Endothelial cell of umbilical vein (primary cell): ENCODE results near the gene MYO5B. TPM values are rescaled to one million over a fixed set of nuclear protein-coding genes. Genes with fewer than 3 reads are reported as not detected.

Experiments used
- BruUV-seq: library from RNA; stranded (reverse); fragments of 400-500 nt; replicated peaks from 2 replicates; lab custom pipeline; 2021; lab: Mats Ljungman, UMichigan
- CTCF ChIA-PET: fragments of 300-600, 350-600 bp; sonication (Branson Sonifier 250); formaldehyde crosslinking; loops from one replicate; lab custom pipeline; 2021; ENCODE audit warnings: antibody characterized with exemption, inconsistent platforms; lab: Charles Lee
- POLR2A ChIA-PET: fragments of 300-600, 350-600 bp; sonication (Branson Sonifier 250); formaldehyde crosslinking; loops from one replicate; lab custom pipeline; 2021; ENCODE audit warnings: antibody characterized with exemption, inconsistent platforms; lab: Charles Lee
- DNase-seq: peaks from one replicate; pipeline ENCODE4 v3.0.0-alpha.2; 2011; ENCODE audit warnings: low read depth, low spot score
- FAIRE-seq: peaks from 2 replicates; lab custom pipeline; 2011; peaks lifted over from hg19 to GRCh38; lab: Jason Lieb, UNC
- H2AFZ ChIP-seq: 2 replicates; pipeline ENCODE4 v1.6.0; 2012; ENCODE audit warnings: low read depth, low read length, control low read depth, inconsistent platforms
- H3K27ac ChIP-seq: 2 replicates; pipeline ENCODE4 v1.5.1; 2011; ENCODE audit warnings: low read depth, mild to moderate bottlenecking, control low read depth, low read length, moderate library complexity; ENCODE audit not compliant: insufficient read depth
- H3K27me3 ChIP-seq, 2 experiments: 2 replicates each; pipeline versions ENCODE4 v1.6.0 to v1.6.1; 2011; ENCODE audit warnings: low read length in 2 of 2, mixed read lengths in 1 of 2; ENCODE audit not compliant: control insufficient read depth in 2 of 2, insufficient read depth in 2 of 2
- H3K36me3 ChIP-seq, 2 experiments: 2 replicates in 1 of 2; 3 replicates in 1 of 2; pipeline ENCODE4 v1.5.1; 2011; ENCODE audit warnings: low read length in 2 of 2, mild to moderate bottlenecking in 1 of 2, moderate library complexity in 1 of 2; ENCODE audit not compliant: control insufficient read depth in 2 of 2, insufficient read depth in 2 of 2; ENCODE audit errors: extremely low read depth in 1 of 2
- H3K4me1 ChIP-seq: 3 replicates; pipeline ENCODE4 v1.5.1; 2011; ENCODE audit warnings: mild to moderate bottlenecking, low read length; ENCODE audit not compliant: control insufficient read depth, insufficient read depth; ENCODE audit errors: extremely low read depth
- H3K4me2 ChIP-seq: 2 replicates; pipeline ENCODE4 v1.6.1; 2011; ENCODE audit warnings: low read length, control low read depth, mixed read lengths; ENCODE audit not compliant: insufficient read depth
- H3K4me3 ChIP-seq, 3 experiments: fragments of 200-600 bp in 1 of 3; sonication (generic), shearing (Covaris generic) in 1 of 3; replicated peaks in 1 of 3; 2 replicates each; pipeline ENCODE4 v1.5.1; 2011 to 2016; ENCODE audit warnings: control low read depth in 3 of 3, low read length in 3 of 3, mild to moderate bottlenecking in 2 of 3, inconsistent platforms in 1 of 3, low read depth in 1 of 3, moderate library complexity in 1 of 3; ENCODE audit not compliant: insufficient read depth in 1 of 3
- H3K79me2 ChIP-seq: 2 replicates; pipeline ENCODE4 v1.6.0; 2012; ENCODE audit warnings: low read length, inconsistent platforms; ENCODE audit not compliant: control insufficient read depth, insufficient read depth
- H3K9ac ChIP-seq: replicated peaks from 2 replicates; pipeline ENCODE3; 2011; ENCODE audit warnings: low read length, control low read depth; ENCODE audit not compliant: insufficient read depth; ENCODE audit errors: extremely low read depth
- H3K9me1 ChIP-seq: replicated peaks from 3 replicates; pipeline ENCODE4 v1.6.0; 2011; ENCODE audit warnings: mild to moderate bottlenecking, low read length; ENCODE audit not compliant: control insufficient read depth, insufficient read depth; ENCODE audit errors: extremely low read depth
- H3K9me3 ChIP-seq: replicated peaks from 2 replicates; pipeline ENCODE4 v1.5.1; 2012; ENCODE audit warnings: low read length, inconsistent platforms; ENCODE audit not compliant: control insufficient read depth, insufficient read depth
- H4K20me1 ChIP-seq: replicated peaks from 2 replicates; pipeline ENCODE3; 2011; ENCODE audit warnings: mild to moderate bottlenecking, low read length; ENCODE audit not compliant: control insufficient read depth, insufficient read depth; ENCODE audit errors: extremely low read depth
- EZH2 ChIP-seq: IDR thresholded peaks from 2 replicates; pipeline ENCODE4 v1.6.1; 2012; ENCODE audit warnings: borderline replicate concordance, low read depth, mild to moderate bottlenecking, moderate library complexity, low read length, inconsistent platforms; ENCODE audit not compliant: severe bottlenecking
- FOS ChIP-seq: IDR thresholded peaks from 2 replicates; pipeline ENCODE4 v1.6.1; 2011; ENCODE audit warnings: mild to moderate bottlenecking, low read length, moderate library complexity, borderline replicate concordance; ENCODE audit not compliant: insufficient read depth
- GATA2 ChIP-seq: IDR thresholded peaks from 2 replicates; pipeline ENCODE4 v1.7.0; 2011; ENCODE audit warnings: low read depth, mild to moderate bottlenecking, moderate library complexity, mixed read lengths, low read length; ENCODE audit not compliant: insufficient read length, insufficient read depth
- JUN ChIP-seq: IDR thresholded peaks from 2 replicates; pipeline ENCODE4 v1.6.1; 2011; ENCODE audit warnings: borderline replicate concordance, low read depth; ENCODE audit not compliant: insufficient read length, insufficient read depth
- MYC ChIP-seq: IDR thresholded peaks from one replicate; pipeline ENCODE4 v1.6.1; 2011; ENCODE audit warnings: mild to moderate bottlenecking, low read depth, low read length
- POLR2A ChIP-seq: IDR thresholded peaks from 2 replicates; pipeline ENCODE4 v1.6.1; 2012; ENCODE audit warnings: low read depth, mild to moderate bottlenecking, control low read depth, low read length
- POLR2AphosphoS5 ChIP-seq: IDR thresholded peaks from 2 replicates; pipeline ENCODE4 v1.6.1; 2012; ENCODE audit warnings: low read depth, mild to moderate bottlenecking, control low read depth, low read length, moderate library complexity; ENCODE audit not compliant: insufficient read depth
- dilution Hi-C: fragments of 300-500 bp; cut with MboI; formaldehyde crosslinking; loops from one replicate; pipeline ENCODE4 v1.15.0; 2019; ENCODE audit warnings: low sequenced_read_pairs; ENCODE audit not compliant: extremely low pct_ligation_motif_present
- intact Hi-C: fragments of 100-400 bp; cut with micrococcal nuclease; formaldehyde crosslinking; loops from one replicate; pipeline ENCODE4 v1.10.0; 2022
- polyA plus RNA-seq, 4 experiments: library from polyadenylated mRNA; depleted of rRNA in 3 of 4; stranded (reverse) in 3 of 4; unstranded in 1 of 4; fragments of >200 nt; gene quantifications; 2 replicates each; pipeline versions ENCODE4 v1.2.1 to v1.2.3, GENCODE V29; 2011 to 2012; ENCODE audit warnings: missing spikeins in 1 of 4
- total RNA-seq: library from RNA; stranded (reverse); gene quantifications from 2 replicates; pipeline ENCODE4 v1.2.3, GENCODE V29; 2021
- TF ChIP-seq, protein P1 (sequence below): IDR thresholded peaks from 2 replicates; pipeline ENCODE4 v1.6.1; 2011; ENCODE audit not compliant: insufficient read depth, insufficient read length
- TF ChIP-seq, protein P2 (sequence below), 2 donors: IDR thresholded peaks; 1 replicate in 1 of 2; 2 replicates in 1 of 2; pipeline ENCODE4 v1.5.1; 2011; ENCODE audit warnings: low read length in 2 of 2, mild to moderate bottlenecking in 2 of 2, moderate library complexity in 2 of 2, control low read depth in 1 of 2, inconsistent platforms in 1 of 2, low read depth in 1 of 2; ENCODE audit not compliant: insufficient read depth in 1 of 2; ENCODE audit errors: extremely low read depth in 1 of 2

Gene MYO5B
- total and polyA plus RNA-seq, 2 donors (not counting 3 experiments of a cell fraction or from before 2014, with no cell fraction given): 0.54 to 1.1 TPM

DNA sequence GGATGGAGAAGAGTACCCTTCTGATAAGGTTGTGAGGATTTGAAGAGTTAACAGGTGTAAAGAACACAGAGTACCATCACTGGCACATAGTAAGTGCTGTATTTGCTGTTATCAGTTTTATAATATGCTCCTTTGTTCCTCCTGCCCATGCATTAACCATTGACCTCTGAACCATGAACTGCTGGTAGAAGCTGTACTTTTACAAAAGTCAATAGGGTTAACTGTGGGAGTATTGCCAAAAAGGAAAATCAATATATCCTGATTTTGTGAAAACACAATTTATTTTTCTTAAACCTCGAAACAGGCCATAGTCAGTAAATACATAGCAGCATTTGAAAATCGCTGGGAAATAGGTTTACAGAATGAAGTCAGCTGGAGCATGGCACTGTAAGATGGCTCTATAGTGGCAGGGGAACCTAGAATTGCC, 362.7 kb downstream of the MYO5B start:
- POLR2A ChIA-PET: no interaction called here
- TF ChIP-seq POLR2AphosphoS5 (no peak), EZH2 (no peak), JUN (no peak), POLR2A (no peak), MYC (no peak), GATA2 (no peak), FOS (no peak)
- TF ChIP-seq, protein P1, sequence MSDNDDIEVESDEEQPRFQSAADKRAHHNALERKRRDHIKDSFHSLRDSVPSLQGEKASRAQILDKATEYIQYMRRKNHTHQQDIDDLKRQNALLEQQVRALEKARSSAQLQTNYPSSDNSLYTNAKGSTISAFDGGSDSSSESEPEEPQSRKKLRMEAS: no peak
- TF ChIP-seq, protein P2, sequence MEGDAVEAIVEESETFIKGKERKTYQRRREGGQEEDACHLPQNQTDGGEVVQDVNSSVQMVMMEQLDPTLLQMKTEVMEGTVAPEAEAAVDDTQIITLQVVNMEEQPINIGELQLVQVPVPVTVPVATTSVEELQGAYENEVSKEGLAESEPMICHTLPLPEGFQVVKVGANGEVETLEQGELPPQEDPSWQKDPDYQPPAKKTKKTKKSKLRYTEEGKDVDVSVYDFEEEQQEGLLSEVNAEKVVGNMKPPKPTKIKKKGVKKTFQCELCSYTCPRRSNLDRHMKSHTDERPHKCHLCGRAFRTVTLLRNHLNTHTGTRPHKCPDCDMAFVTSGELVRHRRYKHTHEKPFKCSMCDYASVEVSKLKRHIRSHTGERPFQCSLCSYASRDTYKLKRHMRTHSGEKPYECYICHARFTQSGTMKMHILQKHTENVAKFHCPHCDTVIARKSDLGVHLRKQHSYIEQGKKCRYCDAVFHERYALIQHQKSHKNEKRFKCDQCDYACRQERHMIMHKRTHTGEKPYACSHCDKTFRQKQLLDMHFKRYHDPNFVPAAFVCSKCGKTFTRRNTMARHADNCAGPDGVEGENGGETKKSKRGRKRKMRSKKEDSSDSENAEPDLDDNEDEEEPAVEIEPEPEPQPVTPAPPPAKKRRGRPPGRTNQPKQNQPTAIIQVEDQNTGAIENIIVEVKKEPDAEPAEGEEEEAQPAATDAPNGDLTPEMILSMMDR (IDR thresholded peaks at IDR 0.05; ENCODE audit: extremely low read depth in 1 of 2, insufficient read depth in 1 of 2, low read depth in 1 of 2, low read length in 2 of 2): no peak
- Histone ChIP-seq H3K4me3 (no peak overlapping the region), H3K9me3 (no peaks in the 10 kb centered on the region), H3K4me2 (no peak overlapping the region), H4K20me1 (no peaks in the 10 kb centered on the region), H2AFZ (no peak overlapping the region), H3K4me1 (no peaks in the 10 kb centered on the region), H3K79me2 (no peaks in the 10 kb centered on the region), H3K27ac (no peak overlapping the region), H3K27me3 (no peaks in the 10 kb centered on the region), H3K36me3 (no peaks in the 10 kb centered on the region), H3K9me1 (no peaks in the 10 kb centered on the region), H3K9ac (no peak overlapping the region)
- dilution Hi-C loops: no loop called here
- CTCF ChIA-PET: no interaction called here
- DNase-seq (no peak), FAIRE-seq (no peak)
- BruUV-seq: no TSS peak
- intact Hi-C loops: no loop called here
